HepG2 (cell line): Measurements from ENCODE around the gene CDX1. TPM values are rescaled to one million over a fixed set of nuclear protein-coding genes. Genes with fewer than 3 reads are reported as not detected.
A peak's percentile ranks its signal among the peaks of the same experiment; 100 is the strongest.

Experiments
- ASH2L ChIP-seq: fragments of 300-600, 200-600 bp; sonication (generic); IDR thresholded peaks from 2 replicates; pipeline ENCODE4 v1.7.0; 2017; ENCODE audit warnings: low read depth, mild to moderate bottlenecking, moderate library complexity, mixed read lengths, low read length; ENCODE audit not compliant: insufficient read length
- CCDC6 ChIP-seq: sonication (generic); formaldehyde crosslinking; IDR thresholded peaks from 2 replicates; pipeline ENCODE4 v1.8.1; 2022; ENCODE audit warnings: mild to moderate bottlenecking, missing genetic modification reagents, moderate library complexity
- CREM ChIP-seq, 2 experiments: sonication (generic) in 1 of 2; formaldehyde crosslinking in 1 of 2; IDR thresholded peaks; 2 replicates each; pipeline versions ENCODE4 v1.4.0 to v1.6.1; 2016 to 2020; ENCODE audit warnings: antibody characterized with exemption in 1 of 2, mild to moderate bottlenecking in 1 of 2, missing genetic modification reagents in 1 of 2
- GABPA ChIP-seq, 2 experiments: IDR thresholded peaks; 2 replicates each; pipeline ENCODE4 v1.6.1; 2011 to 2016; ENCODE audit warnings: low read depth in 2 of 2, low read length in 1 of 2, missing biosample characterization in 1 of 2, missing genetic modification characterization in 1 of 2
- GATA4 ChIP-seq: sonication (generic); IDR thresholded peaks from 2 replicates; pipeline ENCODE4 v1.6.1; 2016; ENCODE audit warnings: antibody characterized with exemption, low read depth, borderline replicate concordance
- GATAD2A ChIP-seq: IDR thresholded peaks from 2 replicates; pipeline ENCODE4 v1.6.1; 2016
- HMGXB3 ChIP-seq: sonication (generic); formaldehyde crosslinking; IDR thresholded peaks from 2 replicates; pipeline ENCODE4 v1.4.0; 2020; ENCODE audit warnings: missing genetic modification reagents, borderline replicate concordance
- HNF1B ChIP-seq: sonication (generic); formaldehyde crosslinking; IDR thresholded peaks from 2 replicates; pipeline ENCODE4 v1.5.1; 2020; ENCODE audit warnings: mild to moderate bottlenecking, moderate library complexity, missing genetic modification reagents
- HNRNPUL1 ChIP-seq: fragments of 200-400 bp; formaldehyde crosslinking; IDR thresholded peaks from 2 replicates; pipeline ENCODE4 v1.6.1; 2017; ENCODE audit warnings: low read depth, mild to moderate bottlenecking, low read length, moderate library complexity
- KDM1A ChIP-seq: IDR thresholded peaks from 2 replicates; pipeline ENCODE4 v1.6.1; 2016; ENCODE audit warnings: missing compliant biosample characterization
- KDM5A ChIP-seq: fragments of 200-600 bp; sonication (generic); IDR thresholded peaks from 2 replicates; pipeline ENCODE4 v1.7.0; 2018; ENCODE audit warnings: antibody characterized with exemption, mild to moderate bottlenecking, low read length, borderline replicate concordance
- KMT2A ChIP-seq: sonication (generic); formaldehyde crosslinking; IDR thresholded peaks from 2 replicates; pipeline ENCODE4 v1.4.0; 2020; ENCODE audit warnings: missing genetic modification reagents
- MEIS1 ChIP-seq: sonication (generic); formaldehyde crosslinking; IDR thresholded peaks from 2 replicates; pipeline ENCODE4 v1.9.0; 2021; ENCODE audit warnings: mild to moderate bottlenecking, missing genetic modification reagents, moderate library complexity, borderline replicate concordance
- MTA1 ChIP-seq: sonication (generic); formaldehyde crosslinking; IDR thresholded peaks from 2 replicates; pipeline ENCODE4 v1.4.0; 2020; ENCODE audit warnings: missing genetic modification reagents, mild to moderate bottlenecking, borderline replicate concordance
- RFXAP ChIP-seq: sonication (generic); formaldehyde crosslinking; IDR thresholded peaks from 2 replicates; pipeline ENCODE4 v1.4.0; 2020; ENCODE audit warnings: missing genetic modification reagents, borderline replicate concordance
- TOPORS ChIP-seq: sonication (generic); formaldehyde crosslinking; IDR thresholded peaks from 2 replicates; pipeline ENCODE4 v1.8.0; 2023; ENCODE audit warnings: mild to moderate bottlenecking, missing genetic modification reagents
- ZBTB38 ChIP-seq: sonication (generic); formaldehyde crosslinking; IDR thresholded peaks from 2 replicates; pipeline ENCODE4 v1.5.1; 2020; ENCODE audit warnings: mild to moderate bottlenecking, missing genetic modification reagents
- ZNF251 ChIP-seq: sonication (generic); formaldehyde crosslinking; IDR thresholded peaks from 2 replicates; pipeline ENCODE4 v1.9.0; 2021; ENCODE audit warnings: mild to moderate bottlenecking, missing genetic modification reagents
- ZNF720 ChIP-seq: sonication (generic); formaldehyde crosslinking; IDR thresholded peaks from 2 replicates; pipeline ENCODE4 v1.4.0; 2020; ENCODE audit warnings: missing genetic modification reagents
- polyA plus RNA-seq, 8 experiments: library from polyadenylated mRNA; depleted of rRNA in 3 of 8; stranded (reverse) in 7 of 8; unstranded in 1 of 8; fragments of >200 nt; fragmentation: Illumina TruSeq in 4 of 8; extraction: Trizol in 4 of 8; gene quantifications; 2 replicates each; pipeline versions ENCODE4 v1.2.1 to v1.2.3, GENCODE V29; 2011 to 2016; ENCODE audit warnings: low read depth in 4 of 8, missing spikeins in 1 of 8, mixed read lengths in 1 of 8; ENCODE audit not compliant: insufficient read depth in 1 of 8
- total RNA-seq, 5 experiments: library from RNA; depleted of rRNA; stranded (reverse); fragments of >200 nt; fragmentation: Illumina TruSeq; extraction: Trizol; gene quantifications; 2 replicates each; pipeline ENCODE4 v1.2.3, GENCODE V29; 2016; ENCODE audit warnings: low read depth in 1 of 5
- TF ChIP-seq, protein P1 (sequence below): sonication (generic); formaldehyde crosslinking; IDR thresholded peaks from 2 replicates; pipeline ENCODE4 v1.5.0; 2020; ENCODE audit warnings: mild to moderate bottlenecking, low read depth, missing genetic modification reagents, borderline replicate concordance
- TF ChIP-seq, protein P2 (sequence below): sonication (generic); formaldehyde crosslinking; IDR thresholded peaks from 2 replicates; pipeline ENCODE4 v1.4.0; 2020; ENCODE audit warnings: missing genetic modification reagents

CDX1 gene
- total and polyA plus RNA-seq, 2 of the 13 experiments (the other 11 are each of a cell fraction or from before 2014, with no cell fraction given): not detected

DNA sequence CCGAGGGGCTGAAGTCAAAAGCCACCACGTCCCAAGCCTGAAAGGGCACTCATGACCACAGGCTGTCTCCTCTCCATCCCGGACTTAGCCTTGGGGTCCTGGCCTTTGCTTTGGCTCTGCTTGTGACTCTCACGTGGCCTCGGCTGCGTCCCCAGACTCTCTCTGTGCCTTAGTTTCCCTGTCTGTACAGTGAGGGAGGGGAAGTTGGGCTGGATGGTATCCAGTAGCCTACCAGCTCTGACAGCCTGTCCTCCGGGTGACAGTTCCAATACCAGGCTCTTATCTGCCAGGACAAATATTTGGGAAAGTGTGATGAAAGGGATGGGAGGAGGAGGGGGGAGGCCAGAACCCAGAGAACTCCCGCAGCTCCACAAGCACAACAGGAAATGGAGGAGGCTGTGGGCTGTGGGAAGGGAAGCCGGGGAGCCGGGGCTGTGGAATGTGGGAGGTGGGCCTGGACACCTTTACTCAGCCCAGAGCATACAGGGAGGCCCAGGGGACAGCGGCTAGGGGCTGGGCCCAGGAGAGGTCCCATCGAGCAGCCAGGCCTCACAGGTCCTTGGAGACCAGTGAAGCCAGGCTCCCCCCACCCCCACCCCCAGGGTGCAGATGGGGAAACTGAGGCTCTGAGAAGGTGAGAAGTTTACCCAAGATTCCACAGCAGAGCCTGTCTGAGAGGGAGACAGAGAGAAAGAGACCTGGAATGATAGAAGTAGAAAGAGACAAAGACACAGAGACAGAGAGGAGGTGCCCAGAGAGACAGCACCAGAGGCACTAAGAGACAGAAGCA is 29.2 kb upstream of the CDX1 start (continued):
- TF ChIP-seq MTA1 (CRISPR knock-in tag): peak; percentile 92
- TF ChIP-seq CCDC6: peak; percentile 89
- TF ChIP-seq GATA4: peak; percentile 93; the same call in 1 of the 2 replicates
- peak; percentile 83 for TF ChIP-seq HMGXB3 (CRISPR knock-in tag)
- no peak for TF ChIP-seq KDM5A
- TF ChIP-seq, protein P1, sequence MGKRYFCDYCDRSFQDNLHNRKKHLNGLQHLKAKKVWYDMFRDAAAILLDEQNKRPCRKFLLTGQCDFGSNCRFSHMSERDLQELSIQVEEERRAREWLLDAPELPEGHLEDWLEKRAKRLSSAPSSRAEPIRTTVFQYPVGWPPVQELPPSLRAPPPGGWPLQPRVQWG (CRISPR knock-in tag): no peak
- TF ChIP-seq CREM (IDR thresholded peaks at IDR 0.05): peak; percentile 87
- TF ChIP-seq CREM (CRISPR knock-in tag; IDR thresholded peaks at IDR 0.05): no peak
- no peak for TF ChIP-seq ZBTB38
- TF ChIP-seq ZNF720: no peak
- TF ChIP-seq RFXAP (CRISPR knock-in tag): peak; percentile 82; the same call in 1 of the 2 replicates
- peak; percentile 94 for TF ChIP-seq GATAD2A
- no peak for TF ChIP-seq ASH2L
- no peak for TF ChIP-seq HNRNPUL1
- no peak; the same call in 1 of the 2 replicates for TF ChIP-seq KDM1A (CRISPR knock-in tag)
- TF ChIP-seq HNF1B (CRISPR knock-in tag): peak; percentile 96
- TF ChIP-seq, protein P2, sequence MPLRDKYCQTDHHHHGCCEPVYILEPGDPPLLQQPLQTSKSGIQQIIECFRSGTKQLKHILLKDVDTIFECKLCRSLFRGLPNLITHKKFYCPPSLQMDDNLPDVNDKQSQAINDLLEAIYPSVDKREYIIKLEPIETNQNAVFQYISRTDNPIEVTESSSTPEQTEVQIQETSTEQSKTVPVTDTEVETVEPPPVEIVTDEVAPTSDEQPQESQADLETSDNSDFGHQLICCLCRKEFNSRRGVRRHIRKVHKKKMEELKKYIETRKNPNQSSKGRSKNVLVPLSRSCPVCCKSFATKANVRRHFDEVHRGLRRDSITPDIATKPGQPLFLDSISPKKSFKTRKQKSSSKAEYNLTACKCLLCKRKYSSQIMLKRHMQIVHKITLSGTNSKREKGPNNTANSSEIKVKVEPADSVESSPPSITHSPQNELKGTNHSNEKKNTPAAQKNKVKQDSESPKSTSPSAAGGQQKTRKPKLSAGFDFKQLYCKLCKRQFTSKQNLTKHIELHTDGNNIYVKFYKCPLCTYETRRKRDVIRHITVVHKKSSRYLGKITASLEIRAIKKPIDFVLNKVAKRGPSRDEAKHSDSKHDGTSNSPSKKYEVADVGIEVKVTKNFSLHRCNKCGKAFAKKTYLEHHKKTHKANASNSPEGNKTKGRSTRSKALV: no peak
- no peak for TF ChIP-seq TOPORS (CRISPR knock-in tag)
- TF ChIP-seq GABPA (IDR thresholded peaks at IDR 0.05; ENCODE audit: low read depth, low read length): no peak
- TF ChIP-seq GABPA (CRISPR knock-in tag; IDR thresholded peaks at IDR 0.05; ENCODE audit: low read depth): peak; percentile 73
- no peak for TF ChIP-seq KMT2A (CRISPR knock-in tag)
- peak; percentile 98 for TF ChIP-seq MEIS1 (CRISPR knock-in tag)
- TF ChIP-seq ZNF251: no peak
